ENCODE measurements around the gene CCDC86.

CCDC86 gene

GRCh38 chr11:60830478-60831142 is 11.3 kb upstream of the CCDC86 start:
- in situ Hi-C loops (cut with MboI; ENCODE audit: low pct_unique_long_range_greater_than_20kb, low sequenced_read_pairs, unreplicated experiment), result loop anchor here (10.0 to 25.0 kb wide), 2 partner anchors 54 to 357 kb away; no protein-coding TSS in a partner anchor
- TF ChIP-seq CTCF (IDR thresholded peaks at IDR 0.05; ENCODE audit: extremely low read depth, insufficient read depth, missing control alignments), result no peak
- DNase-seq (ENCODE audit: low spot score), result no peak

GRCh38 chr11:60831143-60831500 is 10.8 kb upstream of the CCDC86 start:
- peak; percentile 95 for TF ChIP-seq CTCF (IDR thresholded peaks at IDR 0.05; ENCODE audit: extremely low read depth, insufficient read depth, missing control alignments)
- DNase-seq (ENCODE audit: low spot score), result peak; percentile 83
- in situ Hi-C loops (cut with MboI; ENCODE audit: low pct_unique_long_range_greater_than_20kb, low sequenced_read_pairs, unreplicated experiment), result loop anchor here (10.0 to 25.0 kb wide), 2 partner anchors 54 to 356 kb away; no protein-coding TSS in a partner anchor

- no peak for TF ChIP-seq CTCF (IDR thresholded peaks at IDR 0.05; ENCODE audit: extremely low read depth, insufficient read depth, missing control alignments)
- no peak for DNase-seq (ENCODE audit: low spot score)
- in situ Hi-C loops (cut with MboI; ENCODE audit: low pct_unique_long_range_greater_than_20kb, low sequenced_read_pairs, unreplicated experiment), result loop anchor here (10.0 to 25.0 kb wide), 2 partner anchors 53 to 356 kb away; no protein-coding TSS in a partner anchor
These were observed 10.3 kb upstream of the CCDC86 start for GRCh38 chr11:60831501-60832079.

- no peak for TF ChIP-seq CTCF (IDR thresholded peaks at IDR 0.05; ENCODE audit: extremely low read depth, insufficient read depth, missing control alignments)
- in situ Hi-C loops (cut with MboI; ENCODE audit: low pct_unique_long_range_greater_than_20kb, low sequenced_read_pairs, unreplicated experiment), result loop anchor here (10.0 to 25.0 kb wide), 2 partner anchors 50 to 352 kb away; no protein-coding TSS in a partner anchor
- no peak for DNase-seq (ENCODE audit: low spot score)
These were observed 7.0 kb upstream of the CCDC86 start for GRCh38 chr11:60834742-60835533.

GRCh38 chr11:60835534-60835846 is 6.4 kb upstream of the CCDC86 start:
- TF ChIP-seq CTCF (IDR thresholded peaks at IDR 0.05; ENCODE audit: extremely low read depth, insufficient read depth, missing control alignments), result no peak
- in situ Hi-C loops (cut with MboI; ENCODE audit: low pct_unique_long_range_greater_than_20kb, low sequenced_read_pairs, unreplicated experiment), result loop anchor here (10.0 to 25.0 kb wide), 2 partner anchors 49 to 352 kb away; no protein-coding TSS in a partner anchor
- DNase-seq (ENCODE audit: low spot score), result no peak

GRCh38 chr11:60836866-60837515 is 4.9 kb upstream of the CCDC86 start:
- in situ Hi-C loops (cut with MboI; ENCODE audit: low pct_unique_long_range_greater_than_20kb, low sequenced_read_pairs, unreplicated experiment), result loop anchor here (10.0 to 25.0 kb wide), 2 partner anchors 48 to 350 kb away; no protein-coding TSS in a partner anchor
- no peak for TF ChIP-seq CTCF (IDR thresholded peaks at IDR 0.05; ENCODE audit: extremely low read depth, insufficient read depth, missing control alignments)

More at GRCh38 chr11:60836866-60837515, 4.9 kb upstream of the CCDC86 start:
- no peak for DNase-seq (ENCODE audit: low spot score)
